ENCODE data around the gene BMPR2.
A peak's percentile ranks its signal among the peaks of the same experiment; 100 is the strongest.
"Not testable (repeated sequence)": the region's sequence is repeated elsewhere in the genome, so short reads cannot be mapped to it uniquely, and the experiment has no call there.

BMPR2 gene

GRCh38 chr2:202355993-202356505 is 20.1 kb upstream of the BMPR2 start:
- Histone ChIP-seq H3K9me3 (ENCODE audit: control insufficient read depth in 1 of 2, low read length in 2 of 2) (no peaks in the 10 kb centered on the region), H3K27me3 (ENCODE audit: control insufficient read depth in 1 of 2, insufficient read depth in 2 of 2, low read length in 2 of 2) (no peaks in the 10 kb centered on the region), H3K4me3 (ENCODE audit: low read depth in 1 of 2, low read length in 2 of 2) (no peak overlapping the region), H3K9ac (ENCODE audit: low read depth in 1 of 2, low read length in 2 of 2) (no peak overlapping the region), H3K4me1 (ENCODE audit: control insufficient read depth in 1 of 2, insufficient read depth in 2 of 2, low read length in 2 of 2) (no peaks in the 10 kb centered on the region), H3K27ac (ENCODE audit: low read depth, low read length) (no peak overlapping the region), H3K36me3 (ENCODE audit: control insufficient read depth in 1 of 2, insufficient read depth in 2 of 2, low read length in 2 of 2) (no peaks in the 10 kb centered on the region)

- H3K4me3 ChIP-seq (ENCODE audit: low read depth in 1 of 2, low read length in 2 of 2); H3K27ac ChIP-seq (ENCODE audit: low read depth, low read length); H3K36me3 ChIP-seq (ENCODE audit: control insufficient read depth in 1 of 2, insufficient read depth in 2 of 2, low read length in 2 of 2); H3K9ac ChIP-seq (ENCODE audit: low read depth in 1 of 2, low read length in 2 of 2); H3K9me3 ChIP-seq (ENCODE audit: control insufficient read depth in 1 of 2, low read length in 2 of 2); H3K4me1 ChIP-seq (ENCODE audit: control insufficient read depth in 1 of 2, insufficient read depth in 2 of 2, low read length in 2 of 2); H3K27me3 ChIP-seq (ENCODE audit: control insufficient read depth in 1 of 2, insufficient read depth in 2 of 2, low read length in 2 of 2): not testable (repeated sequence)
Observed at GRCh38 chr2:202358924-202359323, 17.2 kb upstream of the BMPR2 start.

GRCh38 chr2:202360646-202361045 is 15.5 kb upstream of the BMPR2 start:
- Histone ChIP-seq H3K27ac (ENCODE audit: low read depth, low read length) (no peak overlapping the region), H3K27me3 (ENCODE audit: control insufficient read depth in 1 of 2, insufficient read depth in 2 of 2, low read length in 2 of 2) (no peaks in the 10 kb centered on the region)

GRCh38 chr2:202361108-202361507 is 15.0 kb upstream of the BMPR2 start:
- Histone ChIP-seq H3K27me3 (ENCODE audit: control insufficient read depth in 1 of 2, insufficient read depth in 2 of 2, low read length in 2 of 2) (no peaks in the 10 kb centered on the region), H3K36me3 (ENCODE audit: control insufficient read depth in 1 of 2, insufficient read depth in 2 of 2, low read length in 2 of 2) (no peaks in the 10 kb centered on the region), H3K27ac (ENCODE audit: low read depth, low read length) (no peak overlapping the region), H3K4me1 (ENCODE audit: control insufficient read depth in 1 of 2, insufficient read depth in 2 of 2, low read length in 2 of 2) (no peaks in the 10 kb centered on the region), H3K9ac (ENCODE audit: low read depth in 1 of 2, low read length in 2 of 2) (no peak overlapping the region), H3K4me3 (ENCODE audit: low read depth in 1 of 2, low read length in 2 of 2) (no peak overlapping the region), H3K9me3 (ENCODE audit: control insufficient read depth in 1 of 2, low read length in 2 of 2) (no peaks in the 10 kb centered on the region)

More at GRCh38 chr2:202360646-202361045, 15.5 kb upstream of the BMPR2 start:
- Histone ChIP-seq H3K9me3 (ENCODE audit: control insufficient read depth in 1 of 2, low read length in 2 of 2) (no peaks in the 10 kb centered on the region), H3K4me1 (ENCODE audit: control insufficient read depth in 1 of 2, insufficient read depth in 2 of 2, low read length in 2 of 2) (no peaks in the 10 kb centered on the region), H3K36me3 (ENCODE audit: control insufficient read depth in 1 of 2, insufficient read depth in 2 of 2, low read length in 2 of 2) (no peaks in the 10 kb centered on the region), H3K9ac (ENCODE audit: low read depth in 1 of 2, low read length in 2 of 2) (no peak overlapping the region), H3K4me3 (ENCODE audit: low read depth in 1 of 2, low read length in 2 of 2) (no peak overlapping the region)

- Histone ChIP-seq H3K36me3 (ENCODE audit: control insufficient read depth in 1 of 2, insufficient read depth in 2 of 2, low read length in 2 of 2) (no peaks in the 10 kb centered on the region), H3K27ac (ENCODE audit: low read depth, low read length) (no peak overlapping the region), H3K9ac (ENCODE audit: low read depth in 1 of 2, low read length in 2 of 2) (no peak overlapping the region), H3K9me3 (ENCODE audit: control insufficient read depth in 1 of 2, low read length in 2 of 2) (no peaks in the 10 kb centered on the region), H3K4me1 (ENCODE audit: control insufficient read depth in 1 of 2, insufficient read depth in 2 of 2, low read length in 2 of 2) (peaks cover 0 to 3% of the 10 kb centered on the region in 2 donors), H3K27me3 (ENCODE audit: control insufficient read depth in 1 of 2, insufficient read depth in 2 of 2, low read length in 2 of 2) (no peaks in the 10 kb centered on the region), H3K4me3 (ENCODE audit: low read depth in 1 of 2, low read length in 2 of 2) (no peak overlapping the region)
Observed at GRCh38 chr2:202373490-202373889, 2.6 kb upstream of the BMPR2 start.

- H3K4me1 ChIP-seq (ENCODE audit: control insufficient read depth in 1 of 2, insufficient read depth in 2 of 2, low read length in 2 of 2) = peaks cover 5 to 11% of the 10 kb centered on the region in 2 donors
- not testable (repeated sequence) for H3K36me3 ChIP-seq (ENCODE audit: control insufficient read depth in 1 of 2, insufficient read depth in 2 of 2, low read length in 2 of 2); H3K9me3 ChIP-seq (ENCODE audit: control insufficient read depth in 1 of 2, low read length in 2 of 2); H3K4me3 ChIP-seq (ENCODE audit: low read depth in 1 of 2, low read length in 2 of 2); H3K9ac ChIP-seq (ENCODE audit: low read depth in 1 of 2, low read length in 2 of 2); H3K27ac ChIP-seq (ENCODE audit: low read depth, low read length); H3K27me3 ChIP-seq (ENCODE audit: control insufficient read depth in 1 of 2, insufficient read depth in 2 of 2, low read length in 2 of 2)
Observed at GRCh38 chr2:202374383-202374782, 1.7 kb upstream of the BMPR2 start.

- Histone ChIP-seq H3K4me1 (ENCODE audit: control insufficient read depth in 1 of 2, insufficient read depth in 2 of 2, low read length in 2 of 2) (peaks cover 9 to 16% of the 10 kb centered on the region in 2 donors), H3K27me3 (ENCODE audit: control insufficient read depth in 1 of 2, insufficient read depth in 2 of 2, low read length in 2 of 2) (no peaks in the 10 kb centered on the region), H3K9me3 (ENCODE audit: control insufficient read depth in 1 of 2, low read length in 2 of 2) (no peaks in the 10 kb centered on the region), H3K9ac (ENCODE audit: low read depth in 1 of 2, low read length in 2 of 2) (peak overlapping the region; percentile 80 to 96), H3K27ac (ENCODE audit: low read depth, low read length) (peak overlapping the region; percentile 80), H3K36me3 (ENCODE audit: control insufficient read depth in 1 of 2, insufficient read depth in 2 of 2, low read length in 2 of 2) (no peaks in the 10 kb centered on the region), H3K4me3 (ENCODE audit: low read depth in 1 of 2, low read length in 2 of 2) (peak overlapping the region; percentile 85 to 89)
Observed at GRCh38 chr2:202375033-202375608, 1.0 kb upstream of the BMPR2 start.

- H3K9ac ChIP-seq (ENCODE audit: low read depth in 1 of 2, low read length in 2 of 2) = peak overlapping the region; percentile 78 to 98
- no peaks in the 10 kb centered on the region for H3K36me3 ChIP-seq (ENCODE audit: control insufficient read depth in 1 of 2, insufficient read depth in 2 of 2, low read length in 2 of 2)
- no peaks in the 10 kb centered on the region for H3K27me3 ChIP-seq (ENCODE audit: control insufficient read depth in 1 of 2, insufficient read depth in 2 of 2, low read length in 2 of 2)
- H3K4me1 ChIP-seq (ENCODE audit: control insufficient read depth in 1 of 2, insufficient read depth in 2 of 2, low read length in 2 of 2) = peaks cover 15 to 23% of the 10 kb centered on the region in 2 donors
- H3K27ac ChIP-seq (ENCODE audit: low read depth, low read length) = peak overlapping the region; percentile 92
- no peaks in the 10 kb centered on the region for H3K9me3 ChIP-seq (ENCODE audit: control insufficient read depth in 1 of 2, low read length in 2 of 2)
- H3K4me3 ChIP-seq (ENCODE audit: low read depth in 1 of 2, low read length in 2 of 2) = peak overlapping the region; percentile 89 to 94
Observed at GRCh38 chr2:202376460-202377206, 506 bp downstream of the BMPR2 start.

- Histone ChIP-seq H3K4me1 (ENCODE audit: control insufficient read depth in 1 of 2, insufficient read depth in 2 of 2, low read length in 2 of 2) (peaks cover 16 to 24% of the 10 kb centered on the region in 2 donors), H3K9ac (ENCODE audit: low read depth in 1 of 2, low read length in 2 of 2) (peak overlapping the region; percentile 78 to 98), H3K27me3 (ENCODE audit: control insufficient read depth in 1 of 2, insufficient read depth in 2 of 2, low read length in 2 of 2) (no peaks in the 10 kb centered on the region), H3K4me3 (ENCODE audit: low read depth in 1 of 2, low read length in 2 of 2) (peak overlapping the region; percentile 89 to 94), H3K27ac (ENCODE audit: low read depth, low read length) (peak overlapping the region; percentile 92), H3K9me3 (ENCODE audit: control insufficient read depth in 1 of 2, low read length in 2 of 2) (no peaks in the 10 kb centered on the region), H3K36me3 (ENCODE audit: control insufficient read depth in 1 of 2, insufficient read depth in 2 of 2, low read length in 2 of 2) (no peaks in the 10 kb centered on the region)
Observed at GRCh38 chr2:202377207-202377761, 1.2 kb downstream of the BMPR2 start.

GRCh38 chr2:202378001-202378400 is 1.9 kb downstream of the BMPR2 start:
- H3K4me1 ChIP-seq (ENCODE audit: control insufficient read depth in 1 of 2, insufficient read depth in 2 of 2, low read length in 2 of 2) = peaks cover 16 to 24% of the 10 kb centered on the region in 2 donors
- H3K27ac ChIP-seq (ENCODE audit: low read depth, low read length) = no peak overlapping the region
- no peaks in the 10 kb centered on the region for H3K9me3 ChIP-seq (ENCODE audit: control insufficient read depth in 1 of 2, low read length in 2 of 2)
- peak overlapping the region; percentile 78 to 98 for H3K9ac ChIP-seq (ENCODE audit: low read depth in 1 of 2, low read length in 2 of 2)
- H3K36me3 ChIP-seq (ENCODE audit: control insufficient read depth in 1 of 2, insufficient read depth in 2 of 2, low read length in 2 of 2) = no peaks in the 10 kb centered on the region
- peak overlapping the region; percentile 89 to 94 for H3K4me3 ChIP-seq (ENCODE audit: low read depth in 1 of 2, low read length in 2 of 2)
- H3K27me3 ChIP-seq (ENCODE audit: control insufficient read depth in 1 of 2, insufficient read depth in 2 of 2, low read length in 2 of 2) = no peaks in the 10 kb centered on the region

Data from duodenal mucosa (tissue), 2 donors.